Middle frontal gyrus (tissue), 1 donor: ENCODE results near the gene UCHL5.

ENCODE experiments used
- DNase-seq: peaks from one replicate; pipeline ENCODE4 v3.0.0-alpha.2; 2015; ENCODE audit warnings: low spot score; ENCODE audit errors: extremely low spot score

UCHL5 gene

DNA sequence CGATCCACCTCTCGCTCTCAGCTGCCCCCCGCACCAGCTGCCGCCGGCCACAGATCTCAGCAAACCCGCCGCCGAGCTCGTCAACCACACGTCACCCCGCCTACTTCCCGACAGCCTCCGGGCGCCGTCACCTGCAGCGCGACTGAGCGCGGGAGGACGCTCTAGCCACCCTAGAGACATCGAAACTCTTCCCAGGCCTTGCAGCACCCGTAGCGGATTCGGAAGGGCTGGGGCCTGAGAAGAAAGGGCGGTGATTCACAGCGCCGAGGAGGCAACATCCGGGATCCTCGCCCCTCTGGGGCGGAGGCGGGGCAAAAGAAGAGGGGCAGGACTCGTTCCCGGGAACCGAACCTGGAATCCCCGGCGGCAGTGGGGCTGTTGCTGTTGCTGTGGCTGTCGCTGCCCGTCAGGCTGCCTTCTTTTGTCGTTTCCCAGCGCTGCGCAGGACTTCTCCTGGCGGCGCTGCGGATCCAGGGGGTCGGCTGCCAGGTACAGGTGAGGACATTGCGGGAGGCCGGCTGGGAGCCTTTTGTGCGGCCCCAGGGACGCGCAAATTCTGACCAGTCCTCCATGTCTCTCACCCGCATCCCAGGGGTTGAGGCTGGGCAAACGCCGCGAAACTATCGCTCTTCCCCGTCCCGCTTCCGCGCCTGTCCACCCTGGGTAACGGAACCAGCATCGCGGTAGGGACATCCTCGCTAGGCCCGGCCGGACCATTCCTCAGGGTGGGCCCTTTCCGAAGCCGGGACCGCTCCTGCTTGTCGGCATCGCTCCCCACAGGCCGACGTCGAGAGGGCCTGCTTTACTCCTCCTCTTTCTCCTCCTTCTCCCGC is at the start of gene UCHL5, which contains the start of gene RO60:
Gene UCHL5 (minus strand): TSS at position 79 of the 833 bp plus-strand sequence. CDS start 100 bp downstream, outside the sequence.
Gene RO60 (plus strand): TSS at position 331 of the 833 bp plus-strand sequence. CDS start 9,443 bp downstream, outside the sequence.
- peak; percentile 95 for DNase-seq

DNA sequence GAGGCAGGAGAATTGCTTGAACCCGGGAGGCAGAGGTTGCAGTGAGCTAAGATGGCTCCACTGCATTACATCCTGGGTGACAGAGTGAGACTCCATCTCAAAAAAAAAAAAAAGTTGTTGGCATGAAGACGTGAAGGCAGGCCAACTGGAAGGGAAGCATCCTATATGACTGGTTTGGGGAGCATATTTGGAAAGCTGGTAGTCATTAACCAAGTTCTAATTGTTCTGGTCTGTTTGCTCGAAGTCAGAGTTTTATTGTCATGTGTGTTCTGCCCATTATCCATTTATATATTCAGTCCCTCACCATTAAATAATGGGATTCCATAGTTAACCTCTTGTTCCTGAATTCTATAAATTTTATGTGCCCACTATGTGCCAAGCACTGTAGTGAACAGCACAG is 49.3 kb upstream of the UCHL5 start:
- DNase-seq = no peak

- no peak for DNase-seq
Observed at GRCh38 chr1:193105821-193106177, 46.6 kb upstream of the UCHL5 start.

- DNase-seq = peak; percentile 58
Observed at GRCh38 chr1:193104907-193105820, 46.0 kb upstream of the UCHL5 start, which contains the start of gene GLRX2. GLRX2 (minus strand) TSS chr1:193105414; CDS start chr1:193105382, 32 bp downstream.

DNA sequence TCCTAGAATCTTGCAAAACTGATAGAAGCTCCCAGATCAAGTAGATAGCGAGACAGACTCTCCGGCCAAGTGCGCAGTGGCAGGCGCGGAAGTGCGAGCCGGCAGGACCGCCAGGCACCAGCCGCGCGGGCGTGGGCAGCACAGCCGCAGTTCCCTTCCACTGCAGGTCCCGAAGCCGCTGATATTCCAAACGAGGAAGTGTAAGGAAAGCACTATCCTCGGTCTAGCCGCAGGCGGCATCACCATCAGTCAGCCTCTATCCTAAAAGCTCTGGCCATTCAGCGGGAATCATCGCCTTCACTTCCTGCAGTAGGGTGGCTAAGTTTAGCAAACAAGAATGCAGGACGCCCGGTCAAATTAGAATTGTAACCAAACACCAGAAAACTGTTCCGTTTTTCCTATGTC is 45.3 kb upstream of the UCHL5 start:
- DNase-seq = peak; percentile 27

DNA sequence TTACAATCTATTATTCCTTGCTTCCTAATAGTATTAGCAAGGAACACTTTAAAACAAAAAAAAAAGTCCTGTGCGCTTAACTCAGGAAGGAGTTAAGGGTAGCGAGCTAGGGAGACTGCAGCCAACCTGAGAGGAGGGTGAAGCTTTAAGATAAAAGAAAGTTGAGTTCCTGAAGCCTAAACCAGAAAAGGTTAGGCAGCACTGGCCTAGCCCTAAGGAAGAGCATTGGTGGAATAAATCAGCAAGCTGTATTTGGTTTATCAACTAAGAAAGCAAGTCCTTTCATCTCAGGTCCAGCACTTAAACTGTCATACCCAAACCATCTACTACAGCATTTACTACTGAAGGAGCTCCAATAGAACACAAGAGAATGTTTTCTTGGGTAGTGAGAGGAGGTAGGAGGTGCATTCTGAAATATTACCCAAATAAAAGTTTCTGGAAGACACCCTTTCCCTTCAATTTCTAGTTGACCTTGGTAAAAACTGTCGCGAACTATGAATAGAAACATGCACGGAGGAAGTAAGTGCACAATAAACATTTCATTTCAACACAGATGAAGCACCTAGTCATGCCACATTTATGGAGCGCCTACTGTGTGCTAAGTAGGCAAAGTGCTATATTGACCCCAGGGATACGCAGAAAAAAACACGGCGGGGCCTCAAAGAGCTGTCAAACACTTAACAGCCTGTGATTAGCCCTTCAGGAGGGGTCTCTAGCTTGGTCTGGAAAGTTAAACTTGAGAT is 44.8 kb upstream of the UCHL5 start:
- DNase-seq = no peak

DNA sequence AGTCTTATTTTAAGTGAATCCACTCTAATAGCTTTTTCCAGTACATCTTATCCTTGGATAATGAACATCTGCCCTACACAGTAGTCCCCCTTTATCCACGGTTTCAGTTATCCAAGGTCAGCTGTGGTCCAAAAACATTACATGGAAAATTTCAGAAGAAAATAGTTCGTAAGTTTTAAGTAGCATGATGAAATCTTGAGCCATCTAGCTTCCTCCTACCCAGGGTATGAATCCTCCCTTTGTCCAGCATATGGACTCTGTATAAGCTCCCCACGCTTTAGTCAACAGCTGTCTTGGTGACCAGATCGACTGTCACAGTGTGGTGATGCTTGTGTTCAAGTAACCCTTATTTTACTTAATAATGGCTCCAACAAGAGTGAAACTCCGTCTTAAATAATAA is 43.5 kb upstream of the UCHL5 start:
- DNase-seq = no peak

- no peak for DNase-seq
Observed at GRCh38 chr1:193094112-193094511, 35.0 kb upstream of the UCHL5 start.

- no peak for DNase-seq
Observed at GRCh38 chr1:193090865-193091264, 31.7 kb upstream of the UCHL5 start.

- DNase-seq = no peak
Observed at GRCh38 chr1:193087893-193088292, 28.7 kb upstream of the UCHL5 start.

DNA sequence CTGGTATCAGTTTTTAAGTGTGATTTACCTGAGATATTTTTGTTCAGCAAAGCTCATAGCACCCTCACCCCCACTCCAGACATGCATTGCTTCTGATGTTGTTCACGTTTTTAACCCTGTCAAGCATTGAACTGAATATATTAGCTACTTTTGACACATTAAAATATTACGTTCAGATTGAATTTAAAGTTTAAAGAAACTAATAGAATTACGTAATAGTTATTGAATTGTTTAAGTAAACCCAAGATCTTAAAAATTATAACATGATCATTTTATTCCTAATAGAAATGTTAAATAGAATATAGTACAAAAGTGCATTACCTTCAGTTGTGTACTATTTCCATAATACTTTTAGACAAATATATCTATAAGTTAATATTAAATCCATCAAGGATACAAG is 27.2 kb upstream of the UCHL5 start:
- DNase-seq = no peak

- no peak for DNase-seq
Observed at GRCh38 chr1:193085263-193085662, 26.1 kb upstream of the UCHL5 start.

DNA sequence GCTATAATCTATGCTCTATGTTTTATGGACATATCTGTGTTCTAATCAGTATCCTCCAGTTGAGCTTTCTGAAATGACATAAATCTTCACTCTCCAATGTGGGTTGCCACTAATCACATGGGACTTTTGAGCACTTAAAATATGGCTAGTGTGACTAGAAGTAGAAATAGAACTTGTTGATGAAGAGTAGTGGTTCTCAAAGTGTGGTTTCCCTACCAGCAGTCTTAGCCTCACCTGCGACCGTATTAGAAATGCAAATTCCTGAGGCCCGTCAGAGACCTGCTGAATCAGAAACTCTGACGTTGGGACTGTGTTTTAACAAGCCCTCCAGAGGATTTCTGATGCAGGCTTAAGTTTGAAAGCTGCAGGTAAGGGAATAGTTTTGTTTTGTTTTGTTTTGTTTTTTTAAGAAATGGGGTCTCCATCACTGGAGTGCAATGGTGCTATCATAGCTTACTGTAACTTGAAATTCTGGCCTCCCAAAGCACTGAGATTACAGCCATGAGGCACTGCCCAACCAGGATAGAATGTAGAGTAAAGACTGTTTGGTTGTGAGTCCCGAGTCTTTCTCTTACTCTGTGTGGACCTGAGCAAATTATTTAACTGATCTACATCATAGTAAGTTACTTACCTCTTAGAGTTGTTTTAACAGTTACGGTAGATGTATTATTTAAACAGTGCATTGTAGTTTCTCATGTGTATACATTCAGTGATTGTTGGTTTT is 24.4 kb upstream of the UCHL5 start:
- no peak for DNase-seq

GRCh38 chr1:193079187-193079586 is 20.0 kb upstream of the UCHL5 start:
- no peak for DNase-seq

GRCh38 chr1:193077991-193078390 is 18.8 kb upstream of the UCHL5 start:
- DNase-seq = no peak

DNA sequence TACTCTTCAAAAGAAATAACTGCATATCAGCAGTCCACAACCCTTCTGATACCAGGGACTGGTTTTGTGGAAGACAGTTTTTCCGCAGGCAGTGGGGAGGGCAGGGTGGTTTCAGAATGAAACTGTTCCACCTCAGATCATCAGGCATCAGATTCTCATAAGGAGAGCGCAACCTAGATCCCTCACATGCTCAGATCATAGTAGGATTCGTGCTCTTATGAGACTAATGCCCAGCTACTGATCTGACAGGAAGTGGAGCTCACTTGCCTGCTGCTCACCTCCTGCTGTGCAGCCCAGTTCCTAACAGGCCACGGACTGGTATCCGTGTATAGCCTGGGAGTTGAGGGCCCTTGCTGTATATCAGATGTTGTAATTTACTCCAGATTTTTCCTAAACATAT is 11.8 kb upstream of the UCHL5 start:
- DNase-seq = no peak

DNA sequence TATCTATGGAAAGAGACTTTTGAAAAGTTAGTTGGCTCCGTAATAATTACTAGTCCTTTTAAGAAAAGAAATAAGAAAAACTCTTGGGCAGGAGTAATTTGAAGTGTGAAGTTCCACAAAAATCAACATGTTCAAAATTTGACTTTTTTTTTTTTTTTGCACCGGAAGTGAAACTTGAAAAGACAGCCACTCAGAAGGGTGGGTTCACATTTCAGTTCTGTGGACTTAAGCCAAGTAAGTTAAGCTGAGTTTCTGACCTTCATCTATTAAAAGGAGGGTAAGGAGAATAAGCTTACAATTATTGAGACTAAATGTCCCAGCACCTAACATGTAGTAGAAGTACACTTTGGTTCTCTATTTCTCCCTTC is 11.2 kb upstream of the UCHL5 start:
- DNase-seq = no peak

DNA sequence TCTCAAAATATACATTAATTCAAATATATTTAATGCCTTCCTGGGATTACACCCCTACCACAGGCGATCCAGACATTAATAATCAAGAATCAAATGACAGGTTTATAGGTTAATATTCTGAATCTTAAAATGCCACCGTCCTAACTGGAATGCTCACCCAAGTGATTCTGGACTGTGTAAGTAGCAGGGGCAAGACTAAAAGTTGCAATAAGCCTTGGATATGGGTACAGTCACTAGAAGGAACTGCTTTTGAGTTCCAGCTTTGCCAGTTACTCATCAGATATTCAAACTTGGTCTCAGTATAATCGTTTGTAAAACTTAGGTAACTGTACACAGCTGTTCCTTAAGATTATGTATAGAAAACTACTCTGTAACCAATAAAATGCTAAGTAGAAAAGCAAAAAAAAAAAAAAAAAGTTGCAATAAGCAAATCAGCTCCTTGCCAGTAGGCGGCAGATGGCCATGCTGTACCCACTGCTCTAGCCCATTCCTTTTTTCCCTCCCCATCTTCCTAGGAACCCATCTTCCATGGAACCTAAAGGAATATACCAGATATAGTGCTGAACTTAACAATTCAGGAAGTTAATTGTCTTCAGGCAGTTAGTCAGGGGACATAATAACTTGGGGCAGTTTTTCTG is 10.7 kb upstream of the UCHL5 start:
- no peak for DNase-seq

- DNase-seq = no peak
Observed at GRCh38 chr1:193068013-193068412, 8.9 kb upstream of the UCHL5 start.

DNA sequence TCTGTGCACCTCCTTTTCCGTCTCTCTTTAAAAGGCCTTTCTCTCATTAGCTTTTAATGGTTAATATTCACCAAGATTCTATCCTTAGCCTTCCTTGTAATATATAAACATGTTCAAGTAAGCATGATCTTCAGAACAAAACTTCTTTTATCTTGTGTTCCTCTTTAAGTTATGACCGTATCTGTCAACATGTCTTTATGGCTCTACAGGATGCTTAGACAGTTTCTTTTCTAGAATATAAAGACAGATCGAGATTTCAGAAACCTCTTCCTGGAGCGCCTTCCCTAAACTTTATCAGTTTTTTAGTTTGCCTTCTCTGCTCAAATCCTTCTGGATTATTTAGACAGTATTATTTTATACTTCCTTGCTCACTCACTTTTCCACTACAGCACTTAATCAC is 7.4 kb upstream of the UCHL5 start:
- no peak for DNase-seq
